ENCODE data around the gene C5orf63. TPM values are rescaled to one million over a fixed set of nuclear protein-coding genes. Genes with fewer than 3 reads are reported as not detected.

The C5orf63 gene
- total and polyA plus RNA-seq, 10 of the 15 experiments (the other 5 are each of a cell fraction or from before 2014, with no cell fraction given), result 8.7 to 54.3 (median 11.9) TPM

- RAD21 ChIA-PET (ENCODE audit: unreplicated experiment), result no interaction called here
- Histone ChIP-seq H3K36me3 (ENCODE audit: control insufficient read depth in 2 of 2, insufficient read depth in 2 of 2, low read length in 1 of 2) (peaks cover 0 to 3% of the 10 kb centered on the region in 2 experiments; a peak in 1 of 4 replicates), H4K20me1 (ENCODE audit: control insufficient read depth, insufficient read depth) (no peaks in the 10 kb centered on the region), H3K4me2 (ENCODE audit: control insufficient read depth, insufficient read depth) (no peak overlapping the region), H3K27ac (ENCODE audit: control insufficient read depth, insufficient read depth) (no peak overlapping the region), H3K4me3 (no peak overlapping the region), H3K4me1 (ENCODE audit: control insufficient read depth, insufficient read depth, low read length) (no peaks in the 10 kb centered on the region), H3K9ac (ENCODE audit: control insufficient read depth, insufficient read depth, low read length) (no peak overlapping the region), H3K9me3 (replicated peaks; ENCODE audit: control insufficient read depth, insufficient read depth, low read length) (no peaks in the 10 kb centered on the region), H3K27me3 (replicated peaks in 1 of 2; ENCODE audit: control insufficient read depth in 2 of 2, insufficient read depth in 2 of 2, low read length in 1 of 2) (no peaks in the 10 kb centered on the region), H3K79me2 (ENCODE audit: control insufficient read depth, insufficient read depth, low read length) (no peaks in the 10 kb centered on the region), H2AFZ (ENCODE audit: control insufficient read depth, low read depth, low read length) (no peak overlapping the region)
- DNase-seq (ENCODE audit: low read depth, low spot score), result no peak
- no TSS peak for BruUV-seq (replicated peaks)
- TF ChIP-seq, protein P1, sequence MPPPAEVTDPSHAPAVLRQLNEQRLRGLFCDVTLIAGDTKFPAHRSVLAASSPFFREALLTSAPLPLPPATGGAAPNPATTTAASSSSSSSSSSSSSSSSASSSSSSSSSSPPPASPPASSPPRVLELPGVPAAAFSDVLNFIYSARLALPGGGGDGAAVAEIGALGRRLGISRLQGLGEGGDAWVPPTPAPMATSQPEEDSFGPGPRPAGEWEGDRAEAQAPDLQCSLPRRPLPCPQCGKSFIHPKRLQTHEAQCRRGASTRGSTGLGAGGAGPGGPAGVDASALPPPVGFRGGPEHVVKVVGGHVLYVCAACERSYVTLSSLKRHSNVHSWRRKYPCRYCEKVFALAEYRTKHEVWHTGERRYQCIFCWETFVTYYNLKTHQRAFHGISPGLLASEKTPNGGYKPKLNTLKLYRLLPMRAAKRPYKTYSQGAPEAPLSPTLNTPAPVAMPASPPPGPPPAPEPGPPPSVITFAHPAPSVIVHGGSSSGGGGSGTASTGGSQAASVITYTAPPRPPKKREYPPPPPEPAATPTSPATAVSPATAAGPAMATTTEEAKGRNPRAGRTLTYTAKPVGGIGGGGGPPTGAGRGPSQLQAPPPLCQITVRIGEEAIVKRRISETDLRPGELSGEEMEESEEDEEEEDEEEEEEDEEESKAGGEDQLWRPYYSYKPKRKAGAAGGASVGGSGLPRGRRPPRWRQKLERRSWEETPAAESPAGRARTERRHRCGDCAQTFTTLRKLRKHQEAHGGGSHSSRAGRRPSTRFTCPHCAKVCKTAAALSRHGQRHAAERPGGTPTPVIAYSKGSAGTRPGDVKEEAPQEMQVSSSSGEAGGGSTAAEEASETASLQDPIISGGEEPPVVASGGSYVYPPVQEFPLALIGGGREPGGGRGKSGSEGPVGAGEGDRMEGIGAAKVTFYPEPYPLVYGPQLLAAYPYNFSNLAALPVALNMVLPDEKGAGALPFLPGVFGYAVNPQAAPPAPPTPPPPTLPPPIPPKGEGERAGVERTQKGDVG (CRISPR knock-in tag; IDR thresholded peaks at IDR 0.05), result no peak
- TF ChIP-seq SREBF2 (IDR thresholded peaks at IDR 0.05; ENCODE audit: low read length) (no peak), TBL1XR1 (IDR thresholded peaks at IDR 0.05; ENCODE audit: low read depth, low read length) (no peak), ZNF217 (IDR thresholded peaks at IDR 0.05) (no peak), RBBP5 (conservative IDR thresholded peaks at IDR 0.05) (no peak), ASH2L (IDR thresholded peaks at IDR 0.05; ENCODE audit: borderline replicate concordance, low read depth) (no peak), CHD1 (IDR thresholded peaks at IDR 0.05; ENCODE audit: low read depth, low read length) (no peak), ZBED1 (IDR thresholded peaks at IDR 0.05; ENCODE audit: borderline replicate concordance) (no peak), TARDBP (IDR thresholded peaks at IDR 0.05; ENCODE audit: borderline replicate concordance) (no peak), RELB (IDR thresholded peaks at IDR 0.05; ENCODE audit: low read depth) (no peak), GATAD2B (conservative IDR thresholded peaks at IDR 0.05; ENCODE audit: low read depth) (no peak), GABPA (IDR thresholded peaks at IDR 0.05; ENCODE audit: low read depth) (no peak), BRCA1 (IDR thresholded peaks at IDR 0.05; ENCODE audit: low read depth, low read length) (no peak), ETV6 (conservative IDR thresholded peaks at IDR 0.05 in 1 of 2, IDR thresholded peaks at IDR 0.05 in 1 of 2; ENCODE audit: borderline replicate concordance in 1 of 2, low read depth in 1 of 2) (no peak), ELK1 (IDR thresholded peaks at IDR 0.05; ENCODE audit: low read depth, low read length) (no peak), FOXK2 (IDR thresholded peaks at IDR 0.05) (no peak)
- TF ChIP-seq, protein P2, sequence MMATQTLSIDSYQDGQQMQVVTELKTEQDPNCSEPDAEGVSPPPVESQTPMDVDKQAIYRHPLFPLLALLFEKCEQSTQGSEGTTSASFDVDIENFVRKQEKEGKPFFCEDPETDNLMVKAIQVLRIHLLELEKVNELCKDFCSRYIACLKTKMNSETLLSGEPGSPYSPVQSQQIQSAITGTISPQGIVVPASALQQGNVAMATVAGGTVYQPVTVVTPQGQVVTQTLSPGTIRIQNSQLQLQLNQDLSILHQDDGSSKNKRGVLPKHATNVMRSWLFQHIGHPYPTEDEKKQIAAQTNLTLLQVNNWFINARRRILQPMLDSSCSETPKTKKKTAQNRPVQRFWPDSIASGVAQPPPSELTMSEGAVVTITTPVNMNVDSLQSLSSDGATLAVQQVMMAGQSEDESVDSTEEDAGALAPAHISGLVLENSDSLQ (IDR thresholded peaks at IDR 0.05), result no peak
- CTCF ChIA-PET, result no interaction called here
- no peak for FAIRE-seq
- intact Hi-C loops (cut with micrococcal nuclease; ENCODE audit: unreplicated experiment) (no loop called here), in situ Hi-C loops (cut with MboI) (no loop called here)
- 52% methylated on average over 1 of the region's 1 CpG for WGBS (ENCODE audit: insufficient coverage, insufficient replicate concordance, low lambda C conversion rate, missing lambda C conversion rate)
- ATAC-seq, result no peak
- POLR2A ChIA-PET, result no interaction called here
- SMC1A ChIA-PET (ENCODE audit: uncharacterized antibody, unreplicated experiment), result interaction anchor here (1.3 to 2.6 kb wide), 3 partner anchors 12 to 36 kb away, joined by 5 to 9 read pairs (median 5); no protein-coding TSS in a partner anchor
Observed at GRCh38 chr5:127061956-127062355, 11.3 kb downstream of the C5orf63 start.

Data from GM12878 (cell line).